NCI-H460 (cell line): ENCODE results near the gene ZNF646. TPM values are rescaled to one million over a fixed set of nuclear protein-coding genes. Genes with fewer than 3 reads are reported as not detected.

Experiments used
- DNase-seq: peaks from one replicate; pipeline ENCODE4 v3.0.0-alpha.2; 2016; ENCODE audit warnings: low read depth; ENCODE audit errors: extremely low read depth
- total RNA-seq: library from RNA; depleted of rRNA; stranded (reverse); fragments of >200 nt; shearing (Covaris generic); gene quantifications from 2 replicates; pipeline ENCODE4 v1.2.3, GENCODE V29; 2014

The ZNF646 gene
- total RNA-seq, 1 experiment from 2014 or later, result 13.8 TPM

- no peak for DNase-seq
These were observed 10.2 kb upstream of the ZNF646 start for GRCh38 chr16:31063843-31064611.

DNA sequence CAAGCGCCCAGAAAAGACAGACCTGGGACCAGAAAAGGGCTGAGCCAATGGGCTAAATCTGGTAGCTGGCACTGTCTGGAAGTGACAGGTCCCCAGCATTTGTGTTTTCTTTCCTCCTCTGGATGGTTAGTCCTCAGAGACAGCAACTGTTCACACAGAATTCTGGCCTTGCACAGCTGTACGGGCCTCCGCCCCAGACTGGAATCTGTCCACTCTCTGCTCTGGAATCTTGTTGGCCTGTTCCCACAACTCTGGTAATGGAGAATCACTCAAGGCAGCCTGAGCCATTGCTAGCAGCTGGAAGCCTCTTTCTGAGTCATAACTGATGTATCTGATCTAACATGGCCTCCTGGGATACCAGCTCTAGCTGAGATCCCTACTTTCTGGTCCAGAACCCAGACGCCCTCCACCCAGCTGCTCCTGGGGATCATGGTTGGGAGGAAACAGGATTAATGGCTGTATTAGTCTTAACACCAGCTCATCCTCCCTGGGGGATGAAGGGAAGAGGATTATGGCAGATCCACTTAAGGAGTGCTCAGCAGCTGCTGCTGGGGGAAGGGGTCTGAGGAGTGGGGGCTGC, 9.2 kb upstream of the ZNF646 start:
- DNase-seq, result peak; percentile 35

DNA sequence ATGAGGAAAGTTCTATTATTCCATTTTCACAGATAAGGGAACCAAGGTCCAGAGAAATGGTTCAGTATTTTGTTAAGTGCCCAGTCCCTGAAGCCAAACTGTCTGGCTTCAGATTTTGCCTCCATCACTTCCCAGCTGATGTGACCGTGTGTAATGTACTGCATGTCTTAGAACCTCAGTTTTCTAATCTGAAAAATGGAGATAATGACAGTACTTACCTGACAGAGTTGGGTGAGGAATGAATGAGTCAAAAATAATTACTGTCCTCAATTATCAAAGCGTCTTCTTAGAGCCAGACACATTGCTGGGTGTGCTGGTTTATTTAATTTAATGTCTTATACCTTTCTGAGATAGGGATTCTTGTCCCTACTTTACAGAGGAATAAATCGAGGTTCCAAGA, 6.9 kb upstream of the ZNF646 start:
- no peak for DNase-seq

DNA sequence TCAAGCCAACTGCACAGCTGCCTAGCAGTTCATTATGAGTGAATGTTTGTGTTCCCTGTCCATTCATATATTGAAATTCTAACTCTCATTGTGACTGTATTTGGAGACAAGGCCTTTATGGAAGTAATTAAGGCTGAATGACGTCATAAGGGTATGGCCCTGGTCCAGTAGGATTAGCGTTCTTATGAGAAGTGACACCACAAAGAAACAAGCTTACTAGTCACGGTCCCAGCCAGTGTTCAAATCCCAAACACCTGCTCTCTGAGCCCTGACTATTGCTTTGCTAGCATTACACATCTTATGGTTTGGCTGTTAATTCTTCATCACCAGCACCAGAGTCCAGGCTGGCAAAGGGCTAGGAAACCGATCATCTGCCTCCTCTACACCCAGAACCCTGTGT, 2.4 kb upstream of the ZNF646 start:
- DNase-seq, result peak; percentile 67

- peak; percentile 29 for DNase-seq
These were observed 1.6 kb upstream of the ZNF646 start for GRCh38 chr16:31072540-31073141.

GRCh38 chr16:31073142-31073969, 866 bp upstream of the ZNF646 start:
- DNase-seq, result peak; percentile 84

- DNase-seq, result no peak
These were observed 577 bp downstream of the ZNF646 start for GRCh38 chr16:31074814-31075183.

GRCh38 chr16:31076319-31076718, 2.1 kb downstream of the ZNF646 start:
- no peak for DNase-seq

GRCh38 chr16:31077024-31077423, 2.8 kb downstream of the ZNF646 start:
- DNase-seq, result no peak

- DNase-seq, result no peak
These were observed 3.6 kb downstream of the ZNF646 start for GRCh38 chr16:31077592-31078396.

- DNase-seq, result no peak
These were observed 4.5 kb downstream of the ZNF646 start for GRCh38 chr16:31078597-31079341.

GRCh38 chr16:31079342-31079944, 5.2 kb downstream of the ZNF646 start:
- no peak for DNase-seq

GRCh38 chr16:31080035-31080629, 5.9 kb downstream of the ZNF646 start:
- DNase-seq, result no peak

DNA sequence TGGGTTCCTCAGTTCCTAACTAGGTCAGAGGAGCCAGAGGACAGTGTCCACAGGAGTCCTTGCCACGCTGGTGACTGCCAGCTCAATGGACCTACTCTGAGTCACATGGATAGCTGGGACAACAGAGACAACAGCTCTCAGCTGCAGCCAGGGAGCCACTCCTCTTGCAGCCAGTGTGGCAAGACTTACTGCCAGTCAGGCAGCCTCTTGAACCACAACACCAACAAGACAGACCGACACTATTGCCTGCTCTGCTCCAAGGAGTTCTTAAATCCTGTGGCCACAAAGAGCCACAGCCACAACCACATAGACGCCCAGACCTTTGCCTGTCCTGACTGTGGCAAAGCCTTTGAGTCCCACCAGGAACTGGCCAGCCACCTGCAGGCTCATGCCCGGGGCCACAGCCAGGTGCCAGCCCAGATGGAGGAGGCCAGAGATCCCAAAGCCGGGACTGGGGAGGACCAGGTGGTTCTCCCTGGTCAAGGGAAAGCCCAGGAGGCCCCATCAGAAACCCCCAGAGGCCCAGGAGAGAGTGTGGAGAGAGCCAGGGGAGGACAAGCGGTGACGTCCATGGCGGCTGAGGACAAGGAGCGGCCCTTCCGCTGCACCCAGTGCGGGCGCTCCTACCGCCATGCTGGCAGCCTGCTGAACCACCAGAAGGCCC, 6.7 kb downstream of the ZNF646 start:
- DNase-seq, result no peak

DNA sequence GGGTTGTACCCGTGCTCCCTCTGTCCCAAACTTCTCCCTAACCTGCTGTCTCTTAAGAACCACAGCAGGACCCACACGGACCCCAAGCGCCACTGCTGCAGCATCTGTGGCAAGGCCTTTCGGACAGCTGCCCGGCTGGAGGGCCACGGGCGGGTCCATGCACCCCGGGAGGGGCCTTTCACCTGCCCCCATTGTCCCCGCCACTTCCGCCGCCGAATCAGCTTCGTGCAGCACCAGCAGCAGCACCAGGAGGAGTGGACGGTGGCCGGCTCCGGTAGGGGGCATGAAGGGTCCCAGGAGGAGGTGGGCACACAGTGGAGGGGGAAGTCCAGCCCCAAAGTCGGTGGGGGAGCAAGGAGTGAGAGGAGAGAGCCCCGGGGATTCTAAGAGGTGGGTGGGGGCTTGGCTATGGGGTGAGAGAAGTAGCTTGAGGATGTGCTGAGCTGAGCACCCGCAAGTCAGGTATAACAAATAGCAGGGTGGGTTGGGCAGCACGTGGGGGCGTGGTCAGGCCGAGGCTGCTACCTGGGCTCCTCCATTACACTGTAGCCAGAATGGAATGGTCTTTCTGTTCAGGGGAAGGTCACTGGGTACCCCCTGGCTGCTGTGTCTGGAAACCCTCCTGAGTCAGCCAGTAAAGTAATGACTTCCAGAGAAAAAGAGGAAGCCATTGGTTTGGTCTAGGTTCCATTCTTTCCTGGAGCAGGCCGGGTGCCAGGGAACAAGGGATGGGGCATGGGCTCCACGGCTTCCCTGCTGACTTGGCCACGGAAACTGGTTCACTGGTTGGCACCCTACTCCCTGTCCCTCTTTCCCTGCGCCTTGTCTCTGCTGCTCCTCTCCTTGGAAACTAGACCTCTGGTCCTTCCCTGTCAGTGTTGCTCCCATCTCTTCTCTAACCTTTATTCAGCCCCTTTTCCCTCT, 7.5 kb downstream of the ZNF646 start:
- no peak for DNase-seq

DNA sequence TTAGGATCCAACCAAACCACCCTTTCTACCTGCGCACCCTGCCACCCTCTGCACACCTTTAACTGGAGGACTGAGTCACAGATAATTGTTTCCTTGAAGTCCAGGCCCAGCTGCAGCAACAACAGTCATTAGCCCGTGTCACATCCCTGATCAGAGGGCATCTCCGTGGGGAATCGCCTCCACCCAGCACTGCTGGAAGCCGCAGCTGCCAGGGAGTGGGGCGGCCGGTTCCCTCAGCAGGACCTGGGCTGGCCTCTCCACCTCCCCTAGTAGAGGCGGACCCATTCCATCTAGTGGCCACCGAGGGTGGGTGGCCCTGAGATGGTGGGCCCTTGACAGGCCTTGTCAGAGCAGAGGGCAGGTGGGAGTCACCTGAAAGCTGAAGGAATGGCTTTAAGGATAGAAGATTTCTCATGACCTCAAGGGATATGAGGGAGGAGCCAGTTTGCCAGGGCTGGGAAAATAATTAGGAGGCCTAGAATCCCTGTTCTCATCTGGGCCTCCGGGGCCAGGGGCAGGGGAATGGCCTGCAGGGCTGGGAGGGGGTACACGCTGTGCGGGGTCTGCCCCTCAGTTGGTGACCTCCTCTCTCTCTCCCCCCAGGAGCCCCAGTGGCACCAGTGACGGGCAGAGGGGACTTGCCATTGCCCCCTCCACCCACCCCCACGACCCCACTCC, 8.3 kb downstream of the ZNF646 start:
- no peak for DNase-seq

DNA sequence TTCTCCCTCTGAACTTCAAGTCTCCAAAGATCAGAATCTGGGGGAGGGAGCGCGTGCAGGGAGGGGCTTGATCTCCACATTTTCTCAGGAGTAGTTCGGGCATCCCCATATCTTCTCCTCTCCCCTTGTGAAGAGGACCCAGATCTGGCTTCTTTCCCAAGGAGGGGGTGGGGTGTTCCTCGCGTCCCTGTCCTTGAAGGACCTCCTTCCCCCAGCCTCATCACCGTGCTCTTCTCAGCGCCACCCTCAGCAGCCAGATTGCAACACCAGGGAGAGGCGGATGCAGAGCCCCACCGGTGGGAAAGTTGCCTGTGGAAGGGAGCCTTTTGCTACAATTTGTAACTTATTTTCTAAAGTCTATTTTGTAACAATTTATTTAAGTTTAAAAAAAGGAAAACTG, 8.9 kb downstream of the ZNF646 start:
- no peak for DNase-seq
